Activated naive CD8-positive, alpha-beta T cell treated with anti-CD3 and anti-CD28 coated beads, Interleukin-2, amount 50 U/mL, for 16 hours (primary cell): ENCODE results near the gene HAAO.
"Not testable (repeated sequence)": the region's sequence is repeated elsewhere in the genome, so short reads cannot be mapped to it uniquely, and the experiment has no call there.

Source experiments
- DNase-seq: peaks from one replicate; pipeline ENCODE4 v3.0.0-alpha.2; 2020; ENCODE audit warnings: low read depth, low spot score

Gene HAAO

GRCh38 chr2:42752314-42752713 lies 40.1 kb downstream of the HAAO start:
- no peak for DNase-seq

- DNase-seq: no peak
Measured at GRCh38 chr2:42748840-42749239, 43.5 kb downstream of the HAAO start.

- DNase-seq: no peak
Measured at GRCh38 chr2:42747422-42747821, 45.0 kb downstream of the HAAO start.

- DNase-seq: no peak
Measured at GRCh38 chr2:42744545-42745082, 47.8 kb downstream of the HAAO start.

GRCh38 chr2:42743659-42743990 lies 48.8 kb downstream of the HAAO start:
- no peak for DNase-seq

- DNase-seq: no peak
Measured at GRCh38 chr2:42742740-42743658, 49.4 kb downstream of the HAAO start.

- DNase-seq: no peak
Measured at GRCh38 chr2:42741140-42741539, 51.2 kb downstream of the HAAO start.

GRCh38 chr2:42736598-42737322 lies 55.6 kb downstream of the HAAO start:
- DNase-seq: no peak

- no peak for DNase-seq
Measured at GRCh38 chr2:42733852-42734251, 58.5 kb downstream of the HAAO start.

- not testable (repeated sequence) for DNase-seq
Measured at GRCh38 chr2:42731316-42731715, 61.1 kb downstream of the HAAO start.

GRCh38 chr2:42726680-42727079 lies 65.7 kb downstream of the HAAO start:
- DNase-seq: no peak

- no peak for DNase-seq
Measured at GRCh38 chr2:42725657-42726056, 66.7 kb downstream of the HAAO start.

- DNase-seq: no peak
Measured at GRCh38 chr2:42724886-42725285, 67.5 kb downstream of the HAAO start.

GRCh38 chr2:42723465-42723864 lies 68.9 kb downstream of the HAAO start:
- no peak for DNase-seq

GRCh38 chr2:42722320-42723190 lies 69.8 kb downstream of the HAAO start:
- no peak for DNase-seq

GRCh38 chr2:42721898-42722297 lies 70.5 kb downstream of the HAAO start:
- DNase-seq: no peak
